Liver (tissue), 9 donors: Measurements from ENCODE around the gene XRCC5. TPM values are rescaled to one million over a fixed set of nuclear protein-coding genes. Genes with fewer than 3 reads are reported as not detected.

Experiments
- DNase-seq: peaks from one replicate; pipeline ENCODE4 v3.0.0-alpha.2; 2017; ENCODE audit warnings: low spot score
- H3K27ac ChIP-seq, 2 donors: one replicate each; pipeline ENCODE4 v1.7.0; 2013; ENCODE audit warnings: inconsistent platforms in 2 of 2, low read length in 2 of 2, control low read depth in 1 of 2, low read depth in 1 of 2, mild to moderate bottlenecking in 1 of 2
- H3K27me3 ChIP-seq, 4 donors: one replicate each; pipeline versions ENCODE4 v1.6.1 to v1.7.0; 2013; ENCODE audit warnings: low read length in 3 of 4, inconsistent platforms in 1 of 4, mild to moderate bottlenecking in 1 of 4, moderate library complexity in 1 of 4; ENCODE audit not compliant: control insufficient read depth in 4 of 4, insufficient read depth in 4 of 4
- H3K36me3 ChIP-seq, 4 donors: one replicate each; pipeline versions ENCODE4 v1.6.1 to v1.7.0; 2013; ENCODE audit warnings: low read length in 3 of 4, mild to moderate bottlenecking in 3 of 4, low read depth in 1 of 4, moderate library complexity in 1 of 4; ENCODE audit not compliant: control insufficient read depth in 4 of 4, insufficient read depth in 3 of 4
- H3K4me1 ChIP-seq, 4 donors: one replicate each; pipeline versions ENCODE4 v1.6.1 to v1.7.0; 2013; ENCODE audit warnings: low read length in 3 of 4, mild to moderate bottlenecking in 3 of 4, moderate library complexity in 1 of 4; ENCODE audit not compliant: control insufficient read depth in 4 of 4, insufficient read depth in 4 of 4
- H3K4me3 ChIP-seq, 3 donors: one replicate each; pipeline versions ENCODE4 v1.6.1 to v1.7.0; 2013; ENCODE audit warnings: low read length in 3 of 3, control low read depth in 1 of 3, low read depth in 1 of 3, mild to moderate bottlenecking in 1 of 3
- H3K9ac ChIP-seq, 2 donors: one replicate each; pipeline ENCODE4 v1.7.0; 2013; ENCODE audit warnings: low read length in 2 of 2, mild to moderate bottlenecking in 2 of 2, moderate library complexity in 2 of 2, control low read depth in 1 of 2, low read depth in 1 of 2
- H3K9me3 ChIP-seq, 4 donors: one replicate each; pipeline versions ENCODE4 v1.6.1 to v1.7.0; 2013; ENCODE audit warnings: low read length in 3 of 4; ENCODE audit not compliant: control insufficient read depth in 4 of 4
- EGR1 ChIP-seq, 2 donors: IDR thresholded peaks; 2 replicates each; pipeline ENCODE4 v1.6.1; 2016 to 2018; ENCODE audit warnings: antibody characterized with exemption in 2 of 2, low read depth in 2 of 2
- FOXA1 ChIP-seq: IDR thresholded peaks from 2 replicates; pipeline ENCODE4 v1.6.1; 2016; ENCODE audit warnings: antibody characterized with exemption
- FOXA2 ChIP-seq: IDR thresholded peaks from 2 replicates; pipeline ENCODE4 v1.6.1; 2016; ENCODE audit warnings: antibody characterized with exemption
- GABPA ChIP-seq, 2 donors: IDR thresholded peaks in 1 of 2; conservative IDR thresholded peaks in 1 of 2; 2 replicates each; pipeline ENCODE4 v1.6.1; 2016; ENCODE audit warnings: antibody characterized with exemption in 2 of 2, mild to moderate bottlenecking in 1 of 2, moderate library complexity in 1 of 2
- HNF4A ChIP-seq, 2 donors: conservative IDR thresholded peaks; 2 replicates each; pipeline ENCODE4 v1.6.1; 2016; ENCODE audit warnings: antibody characterized with exemption in 2 of 2, mild to moderate bottlenecking in 2 of 2
- HNF4G ChIP-seq: IDR thresholded peaks from 2 replicates; pipeline ENCODE4 v1.6.1; 2016; ENCODE audit warnings: antibody characterized with exemption
- JUND ChIP-seq, 2 donors: IDR thresholded peaks; 2 replicates each; pipeline ENCODE4 v1.6.1; 2016; ENCODE audit warnings: antibody characterized with exemption in 2 of 2
- NR2F2 ChIP-seq: IDR thresholded peaks from 2 replicates; pipeline ENCODE4 v1.6.1; 2016; ENCODE audit warnings: antibody characterized with exemption
- RAD21 ChIP-seq, 2 donors: IDR thresholded peaks; 2 replicates each; pipeline ENCODE4 v1.6.1; 2016; ENCODE audit warnings: antibody characterized with exemption in 2 of 2, mild to moderate bottlenecking in 2 of 2
- RXRA ChIP-seq, 2 donors: IDR thresholded peaks; 2 replicates each; pipeline ENCODE4 v1.6.1; 2017 to 2018; ENCODE audit warnings: antibody characterized with exemption in 2 of 2, mild to moderate bottlenecking in 1 of 2
- SP1 ChIP-seq: IDR thresholded peaks from 2 replicates; pipeline ENCODE4 v1.6.1; 2018; ENCODE audit warnings: antibody characterized with exemption, mild to moderate bottlenecking
- TAF1 ChIP-seq: conservative IDR thresholded peaks from 2 replicates; pipeline ENCODE4 v1.6.1; 2016; ENCODE audit warnings: antibody characterized with exemption, mild to moderate bottlenecking
- YY1 ChIP-seq: IDR thresholded peaks from 2 replicates; pipeline ENCODE4 v1.6.1; 2016; ENCODE audit warnings: antibody characterized with exemption, mild to moderate bottlenecking
- WGBS: extraction: QIAGEN DNeasy Blood & Tissue Kit; methylation state at CpG from one replicate; pipeline ENCODE4 v1.1.7; 2013; 5-methylcytosine and 5-hydroxymethylcytosine counted together
- polyA plus RNA-seq, 2 donors: library from polyadenylated mRNA; stranded (reverse) in 1 of 2; unstranded in 1 of 2; fragments of 200-250 nt in 1 of 2; fragments of >200 nt in 1 of 2; fragmentation: Nextera tagmentation in 1 of 2; extraction: Ambion mirVana in 1 of 2; gene quantifications; one replicate each; pipeline versions ENCODE4 v1.2.1 to v1.2.3, GENCODE V29; 2013 to 2015
- total RNA-seq, 2 donors: library from RNA; depleted of rRNA; stranded (reverse); fragments of >200 nt; gene quantifications; one replicate each; pipeline ENCODE4 v1.2.3, GENCODE V29; 2014
- TF ChIP-seq, protein P1 (sequence below): IDR thresholded peaks from 2 replicates; pipeline ENCODE4 v1.6.1; 2016; ENCODE audit warnings: antibody characterized with exemption, mild to moderate bottlenecking
- TF ChIP-seq, protein P2 (sequence below): IDR thresholded peaks from 2 replicates; pipeline ENCODE4 v1.6.1; 2016; ENCODE audit warnings: antibody characterized with exemption
- TF ChIP-seq, protein P3 (sequence below): fragments of 150-350 bp; IDR thresholded peaks from 2 replicates; pipeline ENCODE4 v1.5.1; 2017; ENCODE audit warnings: improper control_type of control experiment, low read depth, low read length; ENCODE audit not compliant: missing input control
- TF ChIP-seq, protein P4 (sequence below): IDR thresholded peaks from 2 replicates; pipeline ENCODE4 v1.6.1; 2016; ENCODE audit warnings: antibody characterized with exemption
- TF ChIP-seq, protein P5 (sequence below): IDR thresholded peaks from 2 replicates; pipeline ENCODE4 v1.6.1; 2016; ENCODE audit warnings: antibody characterized with exemption
- donor health status: healthy.
- donor health status: healthy.
- donor health status: healthy.
- donor health status: healthy.
- donor health status: healthy.

XRCC5 gene
- total and polyA plus RNA-seq, 4 donors: 63.7 to 140 (median 84.5) TPM

DNA sequence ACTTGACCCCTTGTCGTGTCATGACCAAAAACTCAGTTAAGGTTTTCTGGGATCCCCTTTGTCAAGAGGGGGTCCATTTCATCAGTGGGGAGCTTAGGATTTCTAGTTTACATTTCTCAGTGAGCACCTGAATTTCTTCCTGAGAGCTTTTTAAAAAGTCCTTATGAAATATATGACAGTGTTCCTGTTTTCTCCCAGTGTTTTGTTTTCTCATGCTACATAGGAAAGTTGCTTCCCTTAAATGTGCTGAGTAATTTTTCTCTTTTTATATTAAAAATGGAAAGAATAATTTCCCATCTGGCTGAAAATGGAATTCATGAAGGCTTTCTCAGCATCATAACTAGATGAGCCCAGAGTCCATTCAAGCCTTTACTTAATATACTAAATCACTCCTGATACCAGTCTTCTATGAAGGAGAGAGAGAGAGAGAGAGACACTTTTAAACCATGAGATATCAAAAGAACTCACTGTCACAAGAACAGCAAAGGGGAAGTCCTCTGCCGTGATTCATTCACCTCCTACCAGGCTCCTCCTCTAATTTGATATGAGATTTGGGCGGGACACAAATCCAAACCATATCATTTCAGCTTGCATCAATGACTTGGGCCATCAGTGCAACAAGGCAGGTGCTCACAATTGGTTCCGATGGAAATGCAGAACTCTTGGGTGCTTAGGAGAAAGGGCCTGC lies 61.1 kb downstream of the XRCC5 start:
- TF ChIP-seq, protein P1, sequence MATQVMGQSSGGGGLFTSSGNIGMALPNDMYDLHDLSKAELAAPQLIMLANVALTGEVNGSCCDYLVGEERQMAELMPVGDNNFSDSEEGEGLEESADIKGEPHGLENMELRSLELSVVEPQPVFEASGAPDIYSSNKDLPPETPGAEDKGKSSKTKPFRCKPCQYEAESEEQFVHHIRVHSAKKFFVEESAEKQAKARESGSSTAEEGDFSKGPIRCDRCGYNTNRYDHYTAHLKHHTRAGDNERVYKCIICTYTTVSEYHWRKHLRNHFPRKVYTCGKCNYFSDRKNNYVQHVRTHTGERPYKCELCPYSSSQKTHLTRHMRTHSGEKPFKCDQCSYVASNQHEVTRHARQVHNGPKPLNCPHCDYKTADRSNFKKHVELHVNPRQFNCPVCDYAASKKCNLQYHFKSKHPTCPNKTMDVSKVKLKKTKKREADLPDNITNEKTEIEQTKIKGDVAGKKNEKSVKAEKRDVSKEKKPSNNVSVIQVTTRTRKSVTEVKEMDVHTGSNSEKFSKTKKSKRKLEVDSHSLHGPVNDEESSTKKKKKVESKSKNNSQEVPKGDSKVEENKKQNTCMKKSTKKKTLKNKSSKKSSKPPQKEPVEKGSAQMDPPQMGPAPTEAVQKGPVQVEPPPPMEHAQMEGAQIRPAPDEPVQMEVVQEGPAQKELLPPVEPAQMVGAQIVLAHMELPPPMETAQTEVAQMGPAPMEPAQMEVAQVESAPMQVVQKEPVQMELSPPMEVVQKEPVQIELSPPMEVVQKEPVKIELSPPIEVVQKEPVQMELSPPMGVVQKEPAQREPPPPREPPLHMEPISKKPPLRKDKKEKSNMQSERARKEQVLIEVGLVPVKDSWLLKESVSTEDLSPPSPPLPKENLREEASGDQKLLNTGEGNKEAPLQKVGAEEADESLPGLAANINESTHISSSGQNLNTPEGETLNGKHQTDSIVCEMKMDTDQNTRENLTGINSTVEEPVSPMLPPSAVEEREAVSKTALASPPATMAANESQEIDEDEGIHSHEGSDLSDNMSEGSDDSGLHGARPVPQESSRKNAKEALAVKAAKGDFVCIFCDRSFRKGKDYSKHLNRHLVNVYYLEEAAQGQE: no peak
- TF ChIP-seq, protein P2, sequence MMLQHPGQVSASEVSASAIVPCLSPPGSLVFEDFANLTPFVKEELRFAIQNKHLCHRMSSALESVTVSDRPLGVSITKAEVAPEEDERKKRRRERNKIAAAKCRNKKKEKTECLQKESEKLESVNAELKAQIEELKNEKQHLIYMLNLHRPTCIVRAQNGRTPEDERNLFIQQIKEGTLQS: no peak
- TF ChIP-seq HNF4A (conservative IDR thresholded peaks at IDR 0.05): no peak
- no peak for TF ChIP-seq GABPA (IDR thresholded peaks at IDR 0.05 in 1 of 2, conservative IDR thresholded peaks at IDR 0.05 in 1 of 2)
- no peak for TF ChIP-seq RAD21 (IDR thresholded peaks at IDR 0.05)
- no peak for TF ChIP-seq HNF4G
- TF ChIP-seq NR2F2: no peak
- TF ChIP-seq, protein P3, sequence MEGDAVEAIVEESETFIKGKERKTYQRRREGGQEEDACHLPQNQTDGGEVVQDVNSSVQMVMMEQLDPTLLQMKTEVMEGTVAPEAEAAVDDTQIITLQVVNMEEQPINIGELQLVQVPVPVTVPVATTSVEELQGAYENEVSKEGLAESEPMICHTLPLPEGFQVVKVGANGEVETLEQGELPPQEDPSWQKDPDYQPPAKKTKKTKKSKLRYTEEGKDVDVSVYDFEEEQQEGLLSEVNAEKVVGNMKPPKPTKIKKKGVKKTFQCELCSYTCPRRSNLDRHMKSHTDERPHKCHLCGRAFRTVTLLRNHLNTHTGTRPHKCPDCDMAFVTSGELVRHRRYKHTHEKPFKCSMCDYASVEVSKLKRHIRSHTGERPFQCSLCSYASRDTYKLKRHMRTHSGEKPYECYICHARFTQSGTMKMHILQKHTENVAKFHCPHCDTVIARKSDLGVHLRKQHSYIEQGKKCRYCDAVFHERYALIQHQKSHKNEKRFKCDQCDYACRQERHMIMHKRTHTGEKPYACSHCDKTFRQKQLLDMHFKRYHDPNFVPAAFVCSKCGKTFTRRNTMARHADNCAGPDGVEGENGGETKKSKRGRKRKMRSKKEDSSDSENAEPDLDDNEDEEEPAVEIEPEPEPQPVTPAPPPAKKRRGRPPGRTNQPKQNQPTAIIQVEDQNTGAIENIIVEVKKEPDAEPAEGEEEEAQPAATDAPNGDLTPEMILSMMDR: no peak
- TF ChIP-seq, protein P4, sequence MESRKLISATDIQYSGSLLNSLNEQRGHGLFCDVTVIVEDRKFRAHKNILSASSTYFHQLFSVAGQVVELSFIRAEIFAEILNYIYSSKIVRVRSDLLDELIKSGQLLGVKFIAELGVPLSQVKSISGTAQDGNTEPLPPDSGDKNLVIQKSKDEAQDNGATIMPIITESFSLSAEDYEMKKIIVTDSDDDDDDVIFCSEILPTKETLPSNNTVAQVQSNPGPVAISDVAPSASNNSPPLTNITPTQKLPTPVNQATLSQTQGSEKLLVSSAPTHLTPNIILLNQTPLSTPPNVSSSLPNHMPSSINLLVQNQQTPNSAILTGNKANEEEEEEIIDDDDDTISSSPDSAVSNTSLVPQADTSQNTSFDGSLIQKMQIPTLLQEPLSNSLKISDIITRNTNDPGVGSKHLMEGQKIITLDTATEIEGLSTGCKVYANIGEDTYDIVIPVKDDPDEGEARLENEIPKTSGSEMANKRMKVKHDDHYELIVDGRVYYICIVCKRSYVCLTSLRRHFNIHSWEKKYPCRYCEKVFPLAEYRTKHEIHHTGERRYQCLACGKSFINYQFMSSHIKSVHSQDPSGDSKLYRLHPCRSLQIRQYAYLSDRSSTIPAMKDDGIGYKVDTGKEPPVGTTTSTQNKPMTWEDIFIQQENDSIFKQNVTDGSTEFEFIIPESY: no peak
- TF ChIP-seq, protein P5, sequence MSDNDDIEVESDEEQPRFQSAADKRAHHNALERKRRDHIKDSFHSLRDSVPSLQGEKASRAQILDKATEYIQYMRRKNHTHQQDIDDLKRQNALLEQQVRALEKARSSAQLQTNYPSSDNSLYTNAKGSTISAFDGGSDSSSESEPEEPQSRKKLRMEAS: no peak
- no peak for TF ChIP-seq FOXA2
- TF ChIP-seq JUND (IDR thresholded peaks at IDR 0.05): no peak
- TF ChIP-seq FOXA1: no peak
- no peak for TF ChIP-seq EGR1 (IDR thresholded peaks at IDR 0.05; ENCODE audit: low read depth in 2 of 2)
- TF ChIP-seq RXRA (IDR thresholded peaks at IDR 0.05): no peak
- no peak overlapping the region for H3K9ac ChIP-seq
- no peaks in the 10 kb centered on the region for H3K9me3 ChIP-seq
- WGBS: 86% methylated on average over 4 of the region's 4 CpGs
- H3K27ac ChIP-seq: no peak overlapping the region
- peaks cover 0 to 2% (median 0%) of the 10 kb centered on the region in 4 donors for H3K4me1 ChIP-seq
- H3K36me3 ChIP-seq: peaks cover 2 to 41% (median 32%) of the 10 kb centered on the region in 4 donors
- no peak for DNase-seq
- no peaks in the 10 kb centered on the region for H3K27me3 ChIP-seq
- H3K4me3 ChIP-seq: no peak overlapping the region

DNA sequence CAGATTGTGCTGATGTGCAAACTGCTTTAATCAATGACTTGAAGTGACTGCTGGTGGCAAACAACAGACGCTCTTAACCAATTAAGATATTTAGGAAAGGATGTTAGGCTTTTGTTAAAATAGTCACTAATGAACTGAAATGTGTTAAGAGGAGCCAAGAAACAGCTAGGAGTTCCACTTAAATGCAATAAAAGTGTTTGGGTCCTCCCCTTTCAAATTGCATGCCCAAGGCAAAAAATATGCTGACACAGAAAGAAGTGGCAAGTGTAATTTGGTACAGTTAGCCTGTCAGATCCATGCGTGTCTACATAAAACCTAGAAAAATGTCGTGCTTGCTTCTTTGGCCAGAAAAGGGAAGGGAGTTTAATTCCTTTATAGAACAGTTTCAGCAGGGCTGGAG lies 61.9 kb downstream of the XRCC5 start:
- DNase-seq: no peak
- Histone ChIP-seq H3K27ac (no peak overlapping the region), H3K4me1 (peaks cover 0 to 2% (median 0%) of the 10 kb centered on the region in 4 donors), H3K27me3 (no peaks in the 10 kb centered on the region), H3K9me3 (no peaks in the 10 kb centered on the region), H3K36me3 (peaks cover 2 to 41% (median 27%) of the 10 kb centered on the region in 4 donors), H3K4me3 (no peak overlapping the region), H3K9ac (no peak overlapping the region)
- TF ChIP-seq RAD21 (IDR thresholded peaks at IDR 0.05) (no peak), SP1 (no peak), HNF4A (conservative IDR thresholded peaks at IDR 0.05) (no peak), JUND (IDR thresholded peaks at IDR 0.05) (no peak), GABPA (IDR thresholded peaks at IDR 0.05 in 1 of 2, conservative IDR thresholded peaks at IDR 0.05 in 1 of 2) (no peak), TAF1 (no peak), RXRA (IDR thresholded peaks at IDR 0.05) (no peak), YY1 (no peak)
- TF ChIP-seq, protein P1: no peak
- TF ChIP-seq, protein P5: no peak
- TF ChIP-seq, protein P2: no peak
- WGBS: 91% methylated on average over 3 of the region's 3 CpGs
